ENCODE measurements around the gene ZNF217. TPM values are rescaled to one million over a fixed set of nuclear protein-coding genes. Genes with fewer than 3 reads are reported as not detected.

The ZNF217 gene
- total RNA-seq, 1 experiment from 2014 or later, result 33.8 TPM

DNA sequence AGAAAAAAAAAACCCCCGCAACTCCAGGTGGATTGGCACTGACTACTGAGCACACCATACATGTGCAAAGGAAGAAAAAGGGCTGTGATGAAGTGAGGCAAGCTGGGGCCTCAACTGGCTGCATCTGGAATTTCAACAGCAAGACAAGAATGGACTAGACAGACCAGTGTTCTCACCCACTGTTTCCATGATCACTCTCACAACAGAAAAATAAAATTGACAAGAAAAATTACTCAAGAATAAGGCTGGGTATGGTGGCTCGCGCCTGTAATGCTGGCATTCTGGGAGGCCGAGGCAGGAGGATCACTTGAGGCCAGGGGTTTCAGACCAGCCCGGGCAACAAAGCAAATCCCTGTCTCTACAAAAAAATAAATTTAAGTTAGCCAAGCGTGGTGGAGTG lies 18.8 kb downstream of the ZNF217 start:
- no peak overlapping the region for H3K9ac ChIP-seq (ENCODE audit: low read length)
- H2AFZ ChIP-seq (ENCODE audit: low read depth, low read length, poor library complexity, severe bottlenecking), result no peak overlapping the region
- ATAC-seq (no peak), DNase-seq (ENCODE audit: low read depth, low spot score) (no peak)
- TF ChIP-seq POLR2AphosphoS5 (IDR thresholded peaks at IDR 0.05; ENCODE audit: low read depth, low read length) (no peak), SRF (IDR thresholded peaks at IDR 0.05; ENCODE audit: low read depth) (no peak), TCF7L2 (IDR thresholded peaks at IDR 0.05; ENCODE audit: borderline replicate concordance, extremely low read depth, insufficient read depth, insufficient read length) (no peak), CEBPB (IDR thresholded peaks at IDR 0.05; ENCODE audit: low read depth) (no peak)
- ChIA-PET POLR2A (interaction anchor here (0.5 kb wide), 1 partner anchor 37 kb away, joined by 3 read pairs; no protein-coding TSS in a partner anchor), CTCF (no interaction called here), RAD21 (ENCODE audit: low non-redundant PET in 1 of 2, low total read pairs in 2 of 2, uncharacterized antibody in 2 of 2, unreplicated experiment in 2 of 2) (no interaction called here)
- H3K9me3 ChIP-seq (ENCODE audit: control insufficient read depth in 1 of 2, insufficient read depth in 1 of 2, low read depth in 1 of 2, low read length in 2 of 2), result no peaks in the 10 kb centered on the region
- H3K36me3 ChIP-seq (ENCODE audit: control insufficient read depth in 1 of 2, insufficient read depth in 2 of 2, low read length in 2 of 2), result peaks cover 54 to 66% of the 10 kb centered on the region in 2 experiments
- H3K4me1 ChIP-seq (ENCODE audit: control insufficient read depth in 1 of 2, insufficient read depth in 2 of 2, low read length in 2 of 2), result peaks cover 11 to 14% of the 10 kb centered on the region in 2 experiments
- H3K9me2 ChIP-seq (ENCODE audit: insufficient read depth), result no peaks in the 10 kb centered on the region
- no peak overlapping the region for H3K4me2 ChIP-seq (ENCODE audit: low read length)
- no peak overlapping the region for H3K4me3 ChIP-seq (replicated peaks in 1 of 2; ENCODE audit: low read depth in 1 of 2, low read length in 2 of 2)
- H4K20me1 ChIP-seq (ENCODE audit: insufficient read depth), result no peaks in the 10 kb centered on the region
- BruUV-seq (replicated peaks), result no TSS peak
- no peak overlapping the region for H3K27ac ChIP-seq (ENCODE audit: low read depth, low read length)
- intact Hi-C loops (cut with micrococcal nuclease), result loop anchor here (5.0 kb wide), 1 partner anchor 622 kb away; no protein-coding TSS in a partner anchor
- no peaks in the 10 kb centered on the region for H3K27me3 ChIP-seq (ENCODE audit: insufficient read depth, low read length)
- peaks cover 99% of the 10 kb centered on the region for H3K79me2 ChIP-seq (ENCODE audit: insufficient read depth, low read length)

GRCh38 chr20:53574259-53574789 lies 19.3 kb downstream of the ZNF217 start:
- intact Hi-C loops (cut with micrococcal nuclease), result no loop called here
- TF ChIP-seq FOSL1 (IDR thresholded peaks at IDR 0.05; ENCODE audit: low read depth) (no peak), ELF1 (IDR thresholded peaks at IDR 0.05; ENCODE audit: borderline replicate concordance, low read depth) (no peak), POLR2AphosphoS5 (IDR thresholded peaks at IDR 0.05; ENCODE audit: low read depth, low read length) (no peak), CBX3 (IDR thresholded peaks at IDR 0.05; ENCODE audit: low read depth) (no peak), EZH2phosphoT487 (IDR thresholded peaks at IDR 0.05; ENCODE audit: borderline replicate concordance) (no peak), MAX (IDR thresholded peaks at IDR 0.05) (no peak), EZH2 (IDR thresholded peaks at IDR 0.05) (no peak), ZFX (IDR thresholded peaks at IDR 0.05) (no peak), EGR1 (IDR thresholded peaks at IDR 0.05; ENCODE audit: low read depth) (no peak), YY1 (IDR thresholded peaks at IDR 0.05; ENCODE audit: extremely low read depth, insufficient replicate concordance, low read depth, low read length) (no peak), SIN3A (IDR thresholded peaks at IDR 0.05; ENCODE audit: low read depth) (no peak), ZNF274 (IDR thresholded peaks at IDR 0.05; ENCODE audit: low read depth, low read length) (no peak), ZBTB33 (IDR thresholded peaks at IDR 0.05; ENCODE audit: extremely low read depth, insufficient replicate concordance, low read length) (no peak), POLR2A (IDR thresholded peaks at IDR 0.05; ENCODE audit: borderline replicate concordance, extremely low read depth, insufficient read depth, insufficient read length) (no peak), RAD21 (IDR thresholded peaks at IDR 0.05; ENCODE audit: low read depth) (no peak)
- no peaks in the 10 kb centered on the region for H3K27me3 ChIP-seq (ENCODE audit: insufficient read depth, low read length)
- peaks cover 8 to 9% of the 10 kb centered on the region in 2 experiments for H3K4me1 ChIP-seq (ENCODE audit: control insufficient read depth in 1 of 2, insufficient read depth in 2 of 2, low read length in 2 of 2)
- BruUV-seq (replicated peaks), result no TSS peak
- RAD21 ChIA-PET (ENCODE audit: low non-redundant PET in 1 of 2, low total read pairs in 2 of 2, uncharacterized antibody in 2 of 2, unreplicated experiment in 2 of 2), result no interaction called here
- H3K36me3 ChIP-seq (ENCODE audit: control insufficient read depth in 1 of 2, insufficient read depth in 2 of 2, low read length in 2 of 2), result peaks cover 54 to 67% of the 10 kb centered on the region in 2 experiments
- H3K9ac ChIP-seq (ENCODE audit: low read length), result no peak overlapping the region
- POLR2A ChIA-PET, result no interaction called here
- ATAC-seq (no peak), DNase-seq (ENCODE audit: low read depth, low spot score) (no peak)
- H2AFZ ChIP-seq (ENCODE audit: low read depth, low read length, poor library complexity, severe bottlenecking), result no peak overlapping the region
- peaks cover 98% of the 10 kb centered on the region for H3K79me2 ChIP-seq (ENCODE audit: insufficient read depth, low read length)
- H3K9me3 ChIP-seq (ENCODE audit: control insufficient read depth in 1 of 2, insufficient read depth in 1 of 2, low read depth in 1 of 2, low read length in 2 of 2), result no peaks in the 10 kb centered on the region
- no peaks in the 10 kb centered on the region for H3K9me2 ChIP-seq (ENCODE audit: insufficient read depth)
- no peak overlapping the region for H3K27ac ChIP-seq (ENCODE audit: low read depth, low read length)
- no peak overlapping the region for H3K4me3 ChIP-seq (replicated peaks in 1 of 2; ENCODE audit: low read depth in 1 of 2, low read length in 2 of 2)
- H3K4me2 ChIP-seq (ENCODE audit: low read length), result no peak overlapping the region
- CTCF ChIA-PET, result no interaction called here
- no peaks in the 10 kb centered on the region for H4K20me1 ChIP-seq (ENCODE audit: insufficient read depth)
